Activated CD8-positive, alpha-beta memory T cell treated with anti-CD3 and anti-CD28 coated beads, Interleukin-2, amount 50 U/mL, for 24 hours (primary cell): ENCODE data around the gene ZNF362.
"Not testable (repeated sequence)": the region's sequence is repeated elsewhere in the genome, so short reads cannot be mapped to it uniquely, and the experiment has no call there.

Source experiments
- DNase-seq: peaks from one replicate; pipeline ENCODE4 v3.0.0-alpha.2; 2020; ENCODE audit errors: extremely low read depth

Gene ZNF362, protein sequence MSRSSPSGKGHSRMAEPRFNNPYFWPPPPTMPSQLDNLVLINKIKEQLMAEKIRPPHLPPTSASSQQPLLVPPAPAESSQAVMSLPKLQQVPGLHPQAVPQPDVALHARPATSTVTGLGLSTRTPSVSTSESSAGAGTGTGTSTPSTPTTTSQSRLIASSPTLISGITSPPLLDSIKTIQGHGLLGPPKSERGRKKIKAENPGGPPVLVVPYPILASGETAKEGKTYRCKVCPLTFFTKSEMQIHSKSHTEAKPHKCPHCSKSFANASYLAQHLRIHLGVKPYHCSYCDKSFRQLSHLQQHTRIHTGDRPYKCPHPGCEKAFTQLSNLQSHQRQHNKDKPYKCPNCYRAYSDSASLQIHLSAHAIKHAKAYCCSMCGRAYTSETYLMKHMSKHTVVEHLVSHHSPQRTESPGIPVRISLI

DNA sequence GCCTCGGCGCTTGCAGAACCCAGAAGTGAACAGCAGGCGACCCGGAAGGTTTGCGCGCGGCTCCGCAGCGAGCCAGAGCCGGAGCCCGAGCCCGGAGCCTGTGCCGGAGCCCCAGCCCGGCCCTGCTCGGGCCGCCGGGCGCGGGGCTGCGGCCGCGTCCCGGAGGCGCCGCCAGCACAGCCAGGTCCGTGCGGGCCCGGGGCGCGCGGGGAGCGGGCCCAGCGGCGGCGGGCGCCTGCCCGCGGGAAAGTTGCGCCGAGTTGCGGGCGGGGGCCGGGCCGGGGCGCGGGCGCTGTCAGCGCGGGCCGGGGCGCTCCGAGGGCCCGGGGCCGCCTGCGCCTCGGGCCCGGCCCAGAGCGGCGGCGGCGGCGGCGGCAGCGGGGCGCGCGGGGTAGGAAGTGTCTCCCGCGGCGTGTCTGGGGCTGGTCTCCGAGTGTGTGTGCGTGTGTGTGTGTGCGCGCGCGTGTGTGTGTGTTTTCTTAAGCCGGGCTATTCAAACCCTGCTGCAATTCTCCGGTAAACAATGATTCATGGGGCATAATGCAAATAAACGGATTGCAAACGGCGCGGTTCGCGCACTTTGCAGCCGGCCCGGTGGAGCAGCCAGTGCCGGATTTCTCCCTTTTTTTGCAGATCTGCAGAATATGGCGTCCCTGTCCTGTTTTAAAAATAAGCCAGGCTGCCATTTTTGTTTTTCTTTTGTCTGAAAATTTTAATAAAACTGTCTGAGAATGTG is at the start of gene ZNF362:
TSS of gene ZNF362 (plus strand) at position 22 of the 736 bp plus-strand sequence. CDS start 14,083 bp downstream, outside the sequence.
- DNase-seq = peak; percentile 29

GRCh38 chr1:33211972-33212371 is 44.3 kb upstream of the ZNF362 start:
- no peak for DNase-seq

GRCh38 chr1:33219886-33220661 is 36.2 kb upstream of the ZNF362 start:
- no peak for DNase-seq

DNA sequence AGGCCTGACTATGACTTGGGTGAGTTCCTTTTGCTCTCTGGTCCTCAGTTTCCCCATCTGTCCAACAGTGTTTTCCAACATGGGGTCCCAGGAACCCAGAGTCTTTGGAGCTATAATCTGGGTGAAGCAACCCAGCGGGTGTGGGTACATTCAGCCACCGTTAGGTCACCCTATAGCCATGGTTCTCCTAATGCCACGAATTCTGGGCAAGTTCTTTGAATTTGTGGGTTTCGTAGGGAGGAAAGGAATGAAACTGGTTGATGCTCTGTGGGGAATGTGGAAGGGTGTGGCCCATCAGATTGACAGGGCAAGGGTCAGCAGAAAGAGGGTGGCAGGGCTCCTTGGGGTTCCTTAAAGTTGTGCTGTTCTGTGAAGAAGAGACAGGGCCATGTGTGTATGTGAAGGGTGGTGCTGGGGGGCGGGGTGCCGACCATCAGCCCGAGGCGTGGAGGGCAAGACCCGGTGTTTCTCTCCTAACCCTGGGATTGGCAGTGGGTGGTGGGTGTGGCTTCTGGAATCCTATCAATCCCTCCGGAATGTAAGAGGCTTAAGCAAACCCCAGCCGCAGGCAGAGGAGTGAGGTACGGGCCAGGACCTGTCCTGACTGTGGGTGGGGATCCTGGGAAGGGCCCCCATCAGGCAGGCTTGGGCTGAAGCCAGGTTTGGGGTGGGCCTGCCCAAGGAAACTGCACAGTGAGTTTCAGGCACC is 35.5 kb upstream of the ZNF362 start:
- DNase-seq = no peak

- no peak for DNase-seq
These were observed 34.9 kb upstream of the ZNF362 start for GRCh38 chr1:33221385-33221758.

DNA sequence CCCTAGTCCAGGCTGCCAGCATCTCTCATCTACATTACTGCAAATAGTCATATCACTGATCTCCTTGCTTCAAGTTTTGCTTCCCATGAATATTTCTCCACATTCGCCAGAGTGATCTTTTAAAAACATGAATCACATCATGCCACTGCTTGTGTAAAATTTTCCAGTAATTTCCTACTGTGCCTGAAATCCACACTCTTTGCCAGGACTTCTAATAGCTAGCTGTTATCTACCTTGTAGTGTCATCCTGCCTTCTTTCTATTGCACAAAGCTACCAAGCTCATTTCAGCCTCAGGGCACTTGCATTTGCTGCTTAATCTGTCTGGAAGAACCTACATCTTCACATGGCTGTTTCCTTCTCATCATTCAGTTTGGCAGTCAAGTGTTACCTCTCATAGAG is 33.9 kb upstream of the ZNF362 start:
- no peak for DNase-seq

DNA sequence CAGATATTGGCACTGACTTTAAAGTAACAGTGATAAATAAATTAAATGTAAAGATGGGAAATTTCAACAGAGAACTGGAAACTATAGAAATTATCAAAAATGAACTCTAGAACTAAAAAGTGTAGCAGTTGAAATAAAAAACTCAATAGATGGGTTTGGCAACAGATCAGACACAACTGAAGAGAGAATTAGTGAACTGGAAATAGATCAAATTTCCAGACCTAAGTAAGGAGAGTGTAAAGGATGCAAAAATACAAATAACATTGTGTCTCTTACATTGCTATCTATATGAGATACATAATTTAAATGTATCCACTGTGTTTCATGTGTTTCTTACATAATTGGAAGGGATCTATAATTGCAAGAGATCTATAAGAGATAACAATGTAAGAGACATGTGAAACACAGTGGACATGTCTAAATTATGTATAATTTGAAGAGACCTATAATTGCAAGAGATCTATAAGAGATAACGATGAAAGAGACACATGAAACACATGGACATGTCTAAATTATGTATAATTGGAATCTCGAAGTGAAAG is 32.1 kb upstream of the ZNF362 start:
- no peak for DNase-seq

DNA sequence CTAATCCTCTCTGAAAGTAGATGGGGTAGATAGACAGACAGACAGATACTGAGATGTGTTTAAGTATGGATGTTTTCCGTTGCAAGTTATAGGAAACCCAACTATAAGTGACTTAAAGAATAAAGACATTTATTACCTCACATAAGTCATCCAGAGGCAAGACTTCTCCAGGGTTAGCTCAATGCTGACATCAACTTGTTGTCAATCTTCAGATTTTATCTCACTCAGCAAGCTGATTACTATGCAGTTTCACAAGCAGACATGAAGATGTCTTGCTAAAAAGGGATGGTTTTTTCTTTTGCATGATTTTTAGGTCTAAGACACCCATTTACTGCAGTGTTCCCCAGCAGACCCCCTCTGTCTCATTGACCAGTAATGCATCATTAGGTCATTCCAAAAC is 30.7 kb upstream of the ZNF362 start:
- no peak for DNase-seq

DNA sequence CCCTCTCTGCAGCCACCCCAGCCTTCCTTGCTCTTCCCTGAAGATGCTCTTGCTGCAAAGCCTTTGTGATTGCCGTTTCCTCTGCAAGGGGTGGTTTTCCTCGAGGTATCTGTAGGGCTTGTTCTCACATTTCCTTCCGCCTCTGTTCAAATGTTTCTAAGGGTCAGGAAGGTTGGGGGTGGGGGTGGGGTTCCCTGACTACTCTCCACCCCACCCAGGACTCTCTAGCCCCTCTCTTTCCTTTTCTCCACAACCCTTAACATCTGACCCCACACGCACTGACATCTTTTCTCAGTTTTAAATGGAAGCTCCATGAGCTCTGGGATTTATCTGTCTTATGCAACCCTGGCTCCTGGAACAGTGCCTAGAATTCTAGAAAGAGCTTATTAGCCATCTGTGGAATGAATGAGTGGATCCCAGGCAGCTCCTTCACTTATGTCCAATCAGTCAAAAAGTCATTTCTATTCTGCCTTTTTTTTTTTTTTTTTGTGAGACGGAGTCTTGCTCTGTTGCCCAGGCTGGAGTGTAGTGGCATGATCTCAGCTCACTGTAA is 27.3 kb upstream of the ZNF362 start:
- no peak for DNase-seq

DNA sequence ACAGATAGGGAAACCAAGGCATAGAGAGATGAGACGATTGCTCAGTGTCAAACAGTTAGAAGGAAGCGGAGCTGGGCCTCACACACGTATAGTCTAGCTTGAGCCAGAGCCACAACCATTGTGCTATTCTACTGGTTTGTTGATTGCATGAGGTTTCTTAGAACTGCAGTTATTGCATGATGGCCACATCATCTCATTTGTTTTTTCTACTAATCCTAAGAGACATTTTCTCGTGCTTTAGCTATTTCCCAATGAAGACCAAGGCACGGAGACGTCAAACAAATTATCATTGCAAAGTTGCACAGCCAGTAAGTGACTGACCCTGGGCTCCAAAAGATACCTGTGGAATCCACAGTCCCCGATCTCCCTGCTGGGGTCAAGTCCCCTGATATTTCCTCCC is 25.1 kb upstream of the ZNF362 start:
- no peak for DNase-seq

- no peak for DNase-seq
These were observed 23.6 kb upstream of the ZNF362 start for GRCh38 chr1:33232716-33233115.

GRCh38 chr1:33234131-33234530 is 22.2 kb upstream of the ZNF362 start:
- DNase-seq = no peak

- DNase-seq = no peak
These were observed 21.7 kb upstream of the ZNF362 start for GRCh38 chr1:33234588-33234990.

DNA sequence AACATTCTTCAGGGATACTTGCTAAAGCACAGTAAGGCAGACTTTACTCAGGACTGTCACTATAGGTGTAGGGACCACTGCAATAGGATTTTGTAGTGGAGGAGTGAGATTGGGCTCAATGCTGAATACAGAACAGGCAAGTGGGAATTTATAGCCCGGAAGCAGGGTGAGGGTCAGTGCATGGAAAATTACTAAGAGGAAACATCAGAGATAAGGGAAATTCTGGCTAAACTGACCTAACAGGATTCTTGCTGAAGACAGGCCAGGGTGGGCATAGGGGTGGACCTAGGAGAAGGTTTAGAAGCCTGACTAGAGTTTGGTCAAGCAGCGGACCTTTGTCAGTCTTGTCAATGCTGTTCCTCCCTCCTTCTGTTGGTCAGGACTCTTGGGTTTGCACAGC is 20.8 kb upstream of the ZNF362 start:
- DNase-seq = no peak

- no peak for DNase-seq
These were observed 19.8 kb upstream of the ZNF362 start for GRCh38 chr1:33236498-33236897.

DNA sequence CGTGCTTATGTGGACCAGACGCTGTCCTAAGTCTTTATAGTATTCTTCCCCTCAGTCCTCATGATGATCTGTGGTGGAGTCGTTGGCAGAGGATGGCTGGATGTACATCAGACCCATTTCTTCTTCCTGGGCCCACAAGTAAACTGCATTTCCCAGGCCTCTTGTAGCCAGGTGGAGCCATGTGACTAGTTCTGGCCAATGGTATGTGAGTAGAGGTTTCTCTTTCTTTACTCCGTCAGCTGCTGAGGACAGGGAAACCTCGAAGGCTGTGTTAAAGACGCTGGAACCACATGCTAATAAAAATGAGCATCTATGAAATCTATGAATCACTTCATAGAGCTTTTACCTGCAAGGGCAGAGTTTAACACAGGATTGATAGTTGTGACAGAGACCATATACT is 18.7 kb upstream of the ZNF362 start:
- no peak for DNase-seq

DNA sequence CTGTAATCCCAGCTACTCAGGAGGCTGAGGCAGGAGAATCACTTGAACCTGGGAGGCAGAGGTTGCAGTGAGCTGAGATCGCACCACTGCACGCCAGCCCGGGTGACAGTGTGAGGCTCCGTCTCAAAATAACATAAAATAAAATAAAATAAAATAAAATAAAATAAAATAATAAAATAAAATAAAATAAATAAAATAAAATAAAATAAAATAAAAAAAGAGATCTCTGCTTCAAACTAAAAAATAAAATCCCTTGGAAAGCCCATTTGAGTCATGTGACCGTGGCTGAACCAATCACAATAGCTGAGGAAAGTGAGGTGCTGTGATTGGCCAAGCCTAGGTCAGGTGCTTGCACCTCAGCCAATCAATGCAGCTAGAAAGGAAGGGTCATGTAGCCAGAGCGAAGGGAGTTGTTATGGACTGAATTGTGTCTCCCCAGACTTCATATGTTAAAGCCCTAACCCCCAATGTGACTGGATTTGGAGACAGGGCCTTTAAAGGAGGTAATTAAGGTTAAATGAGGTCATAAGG is 18.0 kb upstream of the ZNF362 start:
- not testable (repeated sequence) for DNase-seq

GRCh38 chr1:33239410-33239809 is 16.9 kb upstream of the ZNF362 start:
- DNase-seq = not testable (repeated sequence)

DNA sequence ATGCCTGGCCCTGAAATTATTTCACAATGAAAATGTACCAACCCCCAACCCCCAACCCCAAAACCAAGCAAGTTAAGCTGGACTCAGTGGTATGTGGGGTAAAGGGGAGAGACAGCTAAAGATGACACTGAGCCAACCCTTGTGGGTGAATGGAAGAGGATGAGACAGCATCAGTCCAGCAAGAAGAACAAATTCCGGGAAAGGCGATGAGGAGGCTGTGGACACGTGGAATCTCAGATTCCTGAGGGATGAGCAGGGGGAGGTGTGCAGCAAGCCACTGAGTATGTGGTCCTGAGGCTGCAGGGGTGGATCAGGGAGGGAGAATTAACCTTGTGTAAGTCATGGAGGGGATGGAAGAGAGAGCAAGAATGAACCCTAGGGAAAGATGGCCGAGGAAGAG is 14.4 kb upstream of the ZNF362 start:
- DNase-seq = no peak

GRCh38 chr1:33242652-33243051 is 13.6 kb upstream of the ZNF362 start:
- no peak for DNase-seq
